WERI-Rb-1 (cell line): ENCODE measurements around the gene CHN1.

Experiments used
- DNase-seq: peaks from one replicate; pipeline ENCODE4 v3.0.0-alpha.2; 2020
- H3K27ac ChIP-seq: fragments of 250-450 bp; sonication (Bioruptor Pico); 2 replicates; pipeline ENCODE4 v1.5.1; 2020; ENCODE audit warnings: mild to moderate bottlenecking, moderate library complexity
- H3K27me3 ChIP-seq: fragments of 250-450 bp; sonication (Bioruptor Pico); 2 replicates; pipeline ENCODE4 v1.5.1; 2021; ENCODE audit warnings: mild to moderate bottlenecking, low read depth, moderate library complexity; ENCODE audit not compliant: insufficient read depth, severe bottlenecking
- H3K36me3 ChIP-seq: fragments of 250-450 bp; sonication (Bioruptor Pico); 2 replicates; pipeline ENCODE4 v1.5.1; 2020; ENCODE audit warnings: mild to moderate bottlenecking, moderate library complexity
- H3K4me3 ChIP-seq: 2 replicates; pipeline ENCODE4 v1.5.1; 2011; ENCODE audit warnings: low read depth, mild to moderate bottlenecking, control low read depth, low read length
- H3K9me3 ChIP-seq: fragments of 250-450 bp; sonication (Bioruptor Pico); 2 replicates; pipeline ENCODE4 v1.5.1; 2021; ENCODE audit warnings: mild to moderate bottlenecking, moderate library complexity; ENCODE audit not compliant: severe bottlenecking
- CTCF ChIP-seq: IDR thresholded peaks from 2 replicates; pipeline ENCODE4 v1.5.1; 2011; ENCODE audit warnings: low read depth, mild to moderate bottlenecking, control low read depth, inconsistent platforms, low read length

CHN1 gene

GRCh38 chr2:175017618-175018414, 12.6 kb upstream of the CHN1 start:
- Histone ChIP-seq H3K27ac (no peak overlapping the region), H3K27me3 (no peaks in the 10 kb centered on the region), H3K9me3 (no peaks in the 10 kb centered on the region), H3K36me3 (no peaks in the 10 kb centered on the region), H3K4me3 (no peak overlapping the region)
- no peak for DNase-seq
- TF ChIP-seq CTCF = no peak

- H3K36me3 ChIP-seq = no peaks in the 10 kb centered on the region
- TF ChIP-seq CTCF = no peak
- H3K4me3 ChIP-seq = no peak overlapping the region
- no peaks in the 10 kb centered on the region for H3K27me3 ChIP-seq
- H3K27ac ChIP-seq = no peak overlapping the region
- no peak for DNase-seq
- H3K9me3 ChIP-seq = no peaks in the 10 kb centered on the region
Measured at GRCh38 chr2:175015340-175015739, 10.2 kb upstream of the CHN1 start.

GRCh38 chr2:175012516-175012915, 7.3 kb upstream of the CHN1 start:
- no peak for TF ChIP-seq CTCF
- Histone ChIP-seq H3K27ac (no peak overlapping the region), H3K9me3 (no peaks in the 10 kb centered on the region), H3K36me3 (no peaks in the 10 kb centered on the region), H3K4me3 (no peak overlapping the region), H3K27me3 (no peaks in the 10 kb centered on the region)
- no peak for DNase-seq

- no peak overlapping the region for H3K4me3 ChIP-seq
- H3K27ac ChIP-seq = no peak overlapping the region
- no peaks in the 10 kb centered on the region for H3K36me3 ChIP-seq
- no peaks in the 10 kb centered on the region for H3K27me3 ChIP-seq
- DNase-seq = no peak
- H3K9me3 ChIP-seq = no peaks in the 10 kb centered on the region
- no peak for TF ChIP-seq CTCF
Measured at GRCh38 chr2:175011505-175011904, 6.3 kb upstream of the CHN1 start.

- no peaks in the 10 kb centered on the region for H3K9me3 ChIP-seq
- no peak for TF ChIP-seq CTCF
- no peaks in the 10 kb centered on the region for H3K36me3 ChIP-seq
- no peaks in the 10 kb centered on the region for H3K27me3 ChIP-seq
- no peak for DNase-seq
- H3K4me3 ChIP-seq = no peak overlapping the region
- no peak overlapping the region for H3K27ac ChIP-seq
Measured at GRCh38 chr2:175010848-175011254, 5.7 kb upstream of the CHN1 start.
